Measurements from ENCODE around the gene ITGAE. TPM values are rescaled to one million over a fixed set of nuclear protein-coding genes. Genes with fewer than 3 reads are reported as not detected.

The ITGAE gene
- polyA plus RNA-seq, 2 of the 4 experiments (the other 2 are of a cell fraction) = 154 to 156 TPM

- TF ChIP-seq ZC3H11A (IDR thresholded peaks at IDR 0.05) (no peak), CHD4 (IDR thresholded peaks at IDR 0.05; ENCODE audit: borderline replicate concordance) (peak; percentile 63; the same call in 1 of the 2 replicates), CBX2 (IDR thresholded peaks at IDR 0.05; ENCODE audit: borderline replicate concordance, low read depth) (no peak)
Measured at GRCh38 chr17:3683054-3683511, 117.9 kb downstream of the ITGAE start (continued).

GRCh38 chr17:3682033-3682432 is 119.0 kb downstream of the ITGAE start:
- CTCF ChIA-PET = interaction anchor here (0.8 to 1.9 kb wide), 18 partner anchors 8 to 232 kb away, joined by 3 to 19 read pairs (median 5); partner anchors contain the start of genes HASPIN, ITGAE and NCBP3
- FAIRE-seq = no peak

More at GRCh38 chr17:3682033-3682432, 119.0 kb downstream of the ITGAE start:
- Histone ChIP-seq H3K9me3 (no peaks in the 10 kb centered on the region), H3K4me1 (no peaks in the 10 kb centered on the region), H3K4me3 (no peak overlapping the region), H3K4me2 (no peak overlapping the region), H3K27ac (no peak overlapping the region)
- ATAC-seq (no peak), DNase-seq (ENCODE audit: low read depth in 1 of 2, low spot score in 1 of 2) (no peak)
- WGBS (ENCODE audit: missing lambda C conversion rate) = 85% methylated on average over 12 of the region's 12 CpGs
- TF ChIP-seq HOXB13 (CRISPR knock-in tag; IDR thresholded peaks at IDR 0.05; ENCODE audit: low read depth) = no peak
- no peak for TF ChIP-seq MAZ (IDR thresholded peaks at IDR 0.05; ENCODE audit: borderline replicate concordance, low read depth, low read length)
- TF ChIP-seq ESRRA (IDR thresholded peaks at IDR 0.05; ENCODE audit: borderline replicate concordance, low read length) = no peak
- no peak for TF ChIP-seq HMGXB4 (CRISPR knock-in tag; IDR thresholded peaks at IDR 0.05; ENCODE audit: borderline replicate concordance)
- TF ChIP-seq CBX8 (IDR thresholded peaks at IDR 0.05) = no peak
- TF ChIP-seq TP53 (CRISPR knock-in tag; IDR thresholded peaks at IDR 0.05) = no peak
- no peak for TF ChIP-seq HDAC2 (IDR thresholded peaks at IDR 0.05)
- no peak for TF ChIP-seq CEBPB (IDR thresholded peaks at IDR 0.05)
- no peak for TF ChIP-seq JUNB (IDR thresholded peaks at IDR 0.05)
- no peak for TF ChIP-seq NFE2L2 (conservative IDR thresholded peaks at IDR 0.05; ENCODE audit: low read length)
- TF ChIP-seq, protein P1, sequence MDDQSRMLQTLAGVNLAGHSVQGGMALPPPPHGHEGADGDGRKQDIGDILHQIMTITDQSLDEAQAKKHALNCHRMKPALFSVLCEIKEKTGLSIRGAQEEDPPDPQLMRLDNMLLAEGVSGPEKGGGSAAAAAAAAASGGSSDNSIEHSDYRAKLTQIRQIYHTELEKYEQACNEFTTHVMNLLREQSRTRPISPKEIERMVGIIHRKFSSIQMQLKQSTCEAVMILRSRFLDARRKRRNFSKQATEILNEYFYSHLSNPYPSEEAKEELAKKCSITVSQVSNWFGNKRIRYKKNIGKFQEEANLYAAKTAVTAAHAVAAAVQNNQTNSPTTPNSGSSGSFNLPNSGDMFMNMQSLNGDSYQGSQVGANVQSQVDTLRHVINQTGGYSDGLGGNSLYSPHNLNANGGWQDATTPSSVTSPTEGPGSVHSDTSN (IDR thresholded peaks at IDR 0.05) = no peak
- TF ChIP-seq, protein P2, sequence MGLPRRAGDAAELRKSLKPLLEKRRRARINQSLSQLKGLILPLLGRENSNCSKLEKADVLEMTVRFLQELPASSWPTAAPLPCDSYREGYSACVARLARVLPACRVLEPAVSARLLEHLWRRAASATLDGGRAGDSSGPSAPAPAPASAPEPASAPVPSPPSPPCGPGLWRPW (IDR thresholded peaks at IDR 0.05) = no peak
- no peak for TF ChIP-seq ZNF302 (CRISPR knock-in tag; IDR thresholded peaks at IDR 0.05)
- no peak for TF ChIP-seq FOSB (CRISPR knock-in tag; IDR thresholded peaks at IDR 0.05)
- TF ChIP-seq REST (IDR thresholded peaks at IDR 0.05) = no peak
- TF ChIP-seq POLR2A (IDR thresholded peaks at IDR 0.05; ENCODE audit: low read length) = no peak
- no peak for TF ChIP-seq EHF (CRISPR knock-in tag; IDR thresholded peaks at IDR 0.05)
- no peak for TF ChIP-seq ATOH8 (CRISPR knock-in tag; IDR thresholded peaks at IDR 0.05; ENCODE audit: low read depth)
- TF ChIP-seq MAFK (IDR thresholded peaks at IDR 0.05; ENCODE audit: partially characterized antibody) = no peak
- TF ChIP-seq NPAS2 (CRISPR knock-in tag; IDR thresholded peaks at IDR 0.05; ENCODE audit: borderline replicate concordance) = no peak
- POLR2A ChIA-PET = no interaction called here

All from A549 (cell line).